ENCODE data around the gene CNTN5.

DNA sequence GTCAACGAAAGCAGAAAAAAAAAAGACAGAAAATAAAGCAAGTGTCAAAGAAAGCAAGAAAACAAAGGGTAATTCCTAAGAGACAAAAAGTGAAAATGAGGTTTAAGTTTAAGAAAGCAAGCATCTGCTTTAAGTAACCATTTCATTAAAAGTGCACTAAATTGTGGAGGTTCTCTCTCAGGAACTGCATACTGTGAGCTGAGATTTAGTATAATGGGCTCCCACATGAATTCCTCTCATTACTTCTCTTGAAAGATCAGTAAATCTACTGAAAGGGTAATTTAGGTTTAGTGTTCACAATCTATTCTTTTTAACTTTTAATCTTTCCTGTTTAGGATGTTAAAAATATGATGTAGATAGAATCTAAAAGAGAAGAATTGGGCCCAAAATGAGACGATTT, 1201.0 kb downstream of the CNTN5 start:
- TF ChIP-seq, protein P1, sequence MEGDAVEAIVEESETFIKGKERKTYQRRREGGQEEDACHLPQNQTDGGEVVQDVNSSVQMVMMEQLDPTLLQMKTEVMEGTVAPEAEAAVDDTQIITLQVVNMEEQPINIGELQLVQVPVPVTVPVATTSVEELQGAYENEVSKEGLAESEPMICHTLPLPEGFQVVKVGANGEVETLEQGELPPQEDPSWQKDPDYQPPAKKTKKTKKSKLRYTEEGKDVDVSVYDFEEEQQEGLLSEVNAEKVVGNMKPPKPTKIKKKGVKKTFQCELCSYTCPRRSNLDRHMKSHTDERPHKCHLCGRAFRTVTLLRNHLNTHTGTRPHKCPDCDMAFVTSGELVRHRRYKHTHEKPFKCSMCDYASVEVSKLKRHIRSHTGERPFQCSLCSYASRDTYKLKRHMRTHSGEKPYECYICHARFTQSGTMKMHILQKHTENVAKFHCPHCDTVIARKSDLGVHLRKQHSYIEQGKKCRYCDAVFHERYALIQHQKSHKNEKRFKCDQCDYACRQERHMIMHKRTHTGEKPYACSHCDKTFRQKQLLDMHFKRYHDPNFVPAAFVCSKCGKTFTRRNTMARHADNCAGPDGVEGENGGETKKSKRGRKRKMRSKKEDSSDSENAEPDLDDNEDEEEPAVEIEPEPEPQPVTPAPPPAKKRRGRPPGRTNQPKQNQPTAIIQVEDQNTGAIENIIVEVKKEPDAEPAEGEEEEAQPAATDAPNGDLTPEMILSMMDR (IDR thresholded peaks at IDR 0.05), result no peak
- no peak for TF ChIP-seq POLR2A (IDR thresholded peaks at IDR 0.05)

All from uterus (tissue), 2 donors.